GM12873 (cell line): ENCODE measurements around the gene MEX3A.

Experiments used
- CTCF ChIP-seq: IDR thresholded peaks from 2 replicates; pipeline ENCODE4 v1.5.1; 2012; ENCODE audit warnings: low read depth, mild to moderate bottlenecking, moderate library complexity, low read length, control low read depth; ENCODE audit not compliant: insufficient read depth; ENCODE audit errors: missing control alignments

Gene MEX3A

DNA sequence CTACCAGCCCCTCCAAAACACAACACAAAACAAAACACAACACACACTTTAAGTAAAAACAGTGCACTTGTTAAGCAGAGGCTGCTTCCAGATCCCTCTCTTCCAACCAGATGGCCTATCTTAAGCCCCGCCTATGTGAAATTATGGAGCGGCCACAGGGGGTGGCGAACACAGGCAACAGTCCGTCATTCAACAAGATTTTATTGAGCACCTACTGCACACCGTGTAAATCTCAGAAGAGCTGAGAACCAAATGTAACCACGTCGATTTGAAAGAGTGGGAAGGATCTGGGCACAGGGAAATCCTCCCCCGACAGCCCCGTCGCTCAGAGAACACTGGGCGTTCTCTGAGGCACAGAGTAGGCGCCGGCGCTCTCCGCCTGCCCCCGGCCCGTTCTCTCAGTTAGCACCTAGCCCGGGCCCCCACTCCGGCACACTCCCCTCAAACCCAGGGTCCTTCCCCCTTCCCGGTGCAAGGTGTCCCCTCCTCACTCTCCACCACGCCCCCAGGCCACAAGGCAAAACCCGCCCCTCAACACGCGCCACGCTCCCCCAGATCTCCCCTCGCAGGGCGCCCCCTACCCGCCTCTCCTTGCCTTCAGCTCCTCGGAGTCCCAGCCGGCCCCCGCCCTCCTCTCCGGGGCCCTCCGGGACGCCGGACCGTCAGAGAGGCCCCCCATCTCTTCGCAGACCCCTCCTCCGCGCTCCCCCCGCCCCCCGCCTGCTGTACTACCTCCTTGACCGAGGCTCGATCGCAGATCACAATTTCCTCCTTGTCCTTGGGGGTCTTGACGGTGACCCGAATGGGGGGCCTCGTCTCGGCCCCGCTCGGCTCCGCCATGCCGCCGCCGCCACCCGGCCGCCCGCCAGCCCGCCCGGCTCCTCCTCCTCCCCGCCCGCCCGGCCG lies 29.1 kb downstream of the MEX3A start:
- peak; percentile 42 for TF ChIP-seq CTCF

- TF ChIP-seq CTCF, result no peak
These were observed 31.1 kb downstream of the MEX3A start for GRCh38 chr1:156051011-156051725.

DNA sequence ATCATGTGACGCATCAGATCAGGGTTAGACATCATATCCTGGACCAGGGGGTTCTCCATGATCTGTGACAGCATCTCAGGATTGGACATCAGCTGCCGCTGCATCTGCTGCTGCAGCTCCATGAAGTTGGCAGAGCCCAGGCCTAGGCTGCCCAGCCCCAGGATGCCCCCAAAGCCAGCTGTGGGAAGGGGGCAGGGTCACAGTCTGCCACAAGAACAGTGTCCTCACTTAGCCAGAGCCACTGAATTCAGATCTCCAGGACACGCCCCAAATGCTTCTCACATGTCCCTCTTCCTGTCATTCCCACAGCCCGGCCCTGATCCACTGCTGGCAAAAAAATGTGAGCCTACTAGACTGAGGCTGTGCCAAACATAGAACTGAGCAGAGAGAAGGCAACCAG lies 31.9 kb downstream of the MEX3A start:
- TF ChIP-seq CTCF, result no peak

GRCh38 chr1:156048663-156049258 lies 33.5 kb downstream of the MEX3A start:
- TF ChIP-seq CTCF, result no peak

GRCh38 chr1:156045076-156045475 lies 37.2 kb downstream of the MEX3A start:
- no peak for TF ChIP-seq CTCF

- TF ChIP-seq CTCF, result no peak
These were observed 39.4 kb downstream of the MEX3A start for GRCh38 chr1:156042828-156043227.

DNA sequence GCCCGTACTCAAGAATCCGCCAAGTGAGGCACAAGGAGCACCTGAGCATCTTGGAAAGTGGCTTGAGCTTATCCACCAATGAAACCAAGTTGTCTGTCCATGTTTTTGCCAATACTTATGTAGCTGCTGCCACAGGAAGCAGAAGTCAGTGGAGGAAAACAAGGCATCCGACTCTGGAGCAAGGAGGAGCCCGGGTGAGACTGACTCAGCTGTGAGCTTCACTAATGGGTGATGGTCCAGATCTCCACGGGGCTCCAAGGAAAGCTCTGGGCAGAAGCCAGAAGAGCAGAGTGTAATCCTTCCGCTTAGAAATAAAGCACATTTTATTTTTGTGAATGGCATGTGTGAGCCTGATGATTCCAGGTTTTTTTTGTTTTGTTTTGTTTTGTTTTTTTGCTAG lies 49.3 kb downstream of the MEX3A start:
- TF ChIP-seq CTCF, result no peak
